Measurements from ENCODE around the gene PIAS4.

GRCh38 chr19:4059891-4060620 lies 52.5 kb downstream of the PIAS4 start:
- no peak for TF ChIP-seq GATA2 (IDR thresholded peaks at IDR 0.05; ENCODE audit: low read depth, low read length)
- no peak for TF ChIP-seq GATA3 (IDR thresholded peaks at IDR 0.05; ENCODE audit: low read depth, low read length)
